Central memory CD4-positive, alpha-beta T cell (primary cell): ENCODE measurements around the gene ECI2.
A peak's percentile ranks its signal among the peaks of the same experiment; 100 is the strongest.

Experiments used
- DNase-seq: peaks from one replicate; pipeline ENCODE4 v3.0.0; 2022
- total RNA-seq, 3 experiments: gene quantifications; one replicate each; lab custom pipeline; 2026; lab: John Stamatoyannopoulos, UW

ECI2 gene
- total RNA-seq = 14.3 to 46.8 (median 22.4) reads per million in 3 experiments

- DNase-seq = peak; percentile 54
Measured at GRCh38 chr6:4134841-4135664, at the start of gene ECI2. Gene ECI2 (minus strand): TSS chr6:4135575. CDS start chr6:4135560, 15 bp downstream.

- no peak for DNase-seq
Measured at GRCh38 chr6:4180652-4181255, 45.4 kb upstream of the ECI2 start.

GRCh38 chr6:4179960-4180651 is 44.7 kb upstream of the ECI2 start:
- DNase-seq = no peak

GRCh38 chr6:4178737-4179333 is 43.5 kb upstream of the ECI2 start:
- no peak for DNase-seq

- no peak for DNase-seq
Measured at GRCh38 chr6:4176907-4177306, 41.5 kb upstream of the ECI2 start.

- no peak for DNase-seq
Measured at GRCh38 chr6:4174042-4174441, 38.7 kb upstream of the ECI2 start.

GRCh38 chr6:4172368-4172767 is 37.0 kb upstream of the ECI2 start:
- no peak for DNase-seq

GRCh38 chr6:4170297-4170696 is 34.9 kb upstream of the ECI2 start:
- DNase-seq = no peak

GRCh38 chr6:4169028-4169789 is 33.8 kb upstream of the ECI2 start:
- DNase-seq = no peak

- DNase-seq = no peak
Measured at GRCh38 chr6:4167833-4168232, 32.5 kb upstream of the ECI2 start.

GRCh38 chr6:4167123-4167522 is 31.7 kb upstream of the ECI2 start:
- DNase-seq = no peak

GRCh38 chr6:4164456-4164855 is 29.1 kb upstream of the ECI2 start:
- DNase-seq = no peak

- no peak for DNase-seq
Measured at GRCh38 chr6:4164117-4164442, 28.7 kb upstream of the ECI2 start.

- DNase-seq = no peak
Measured at GRCh38 chr6:4163408-4164116, 28.2 kb upstream of the ECI2 start.

GRCh38 chr6:4162370-4162769 is 27.0 kb upstream of the ECI2 start:
- DNase-seq = no peak

GRCh38 chr6:4159491-4159890 is 24.1 kb upstream of the ECI2 start:
- DNase-seq = no peak

- no peak for DNase-seq
Measured at GRCh38 chr6:4157506-4157905, 22.1 kb upstream of the ECI2 start.

- DNase-seq = peak; percentile 62
Measured at GRCh38 chr6:4155848-4156466, 20.6 kb upstream of the ECI2 start.

- DNase-seq = no peak
Measured at GRCh38 chr6:4153514-4153985, 18.2 kb upstream of the ECI2 start.

GRCh38 chr6:4145083-4145482 is 9.7 kb upstream of the ECI2 start:
- no peak for DNase-seq

- DNase-seq = no peak
Measured at GRCh38 chr6:4139272-4139671, 3.9 kb upstream of the ECI2 start.
